ENCODE results near the gene CCSER1.

DNA sequence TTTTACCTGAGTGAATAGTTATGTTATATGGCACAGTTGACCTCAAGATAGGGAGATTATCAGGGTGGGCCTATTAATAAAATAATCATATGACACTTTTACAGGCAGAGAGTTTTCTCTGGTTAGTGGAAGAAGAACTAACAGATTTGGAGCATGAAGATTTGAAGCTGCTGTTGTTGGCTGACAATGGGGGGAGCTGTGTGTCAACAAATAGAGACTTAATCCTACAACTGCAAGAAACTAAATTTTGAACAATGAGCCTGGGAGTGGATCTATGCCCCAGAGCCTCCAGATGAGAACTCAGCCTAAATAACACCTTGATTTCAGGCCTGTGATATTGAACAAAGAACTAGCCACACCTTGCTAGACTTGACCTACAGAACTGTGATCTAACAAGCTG lies 7.2 kb upstream of the CCSER1 start:
- TF ChIP-seq, protein P1, sequence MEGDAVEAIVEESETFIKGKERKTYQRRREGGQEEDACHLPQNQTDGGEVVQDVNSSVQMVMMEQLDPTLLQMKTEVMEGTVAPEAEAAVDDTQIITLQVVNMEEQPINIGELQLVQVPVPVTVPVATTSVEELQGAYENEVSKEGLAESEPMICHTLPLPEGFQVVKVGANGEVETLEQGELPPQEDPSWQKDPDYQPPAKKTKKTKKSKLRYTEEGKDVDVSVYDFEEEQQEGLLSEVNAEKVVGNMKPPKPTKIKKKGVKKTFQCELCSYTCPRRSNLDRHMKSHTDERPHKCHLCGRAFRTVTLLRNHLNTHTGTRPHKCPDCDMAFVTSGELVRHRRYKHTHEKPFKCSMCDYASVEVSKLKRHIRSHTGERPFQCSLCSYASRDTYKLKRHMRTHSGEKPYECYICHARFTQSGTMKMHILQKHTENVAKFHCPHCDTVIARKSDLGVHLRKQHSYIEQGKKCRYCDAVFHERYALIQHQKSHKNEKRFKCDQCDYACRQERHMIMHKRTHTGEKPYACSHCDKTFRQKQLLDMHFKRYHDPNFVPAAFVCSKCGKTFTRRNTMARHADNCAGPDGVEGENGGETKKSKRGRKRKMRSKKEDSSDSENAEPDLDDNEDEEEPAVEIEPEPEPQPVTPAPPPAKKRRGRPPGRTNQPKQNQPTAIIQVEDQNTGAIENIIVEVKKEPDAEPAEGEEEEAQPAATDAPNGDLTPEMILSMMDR (IDR thresholded peaks at IDR 0.05): no peak
- TF ChIP-seq POLR2A (IDR thresholded peaks at IDR 0.05): no peak
